Chondrocyte (in vitro differentiated cells): ENCODE results near the gene MRTFB. TPM values are rescaled to one million over a fixed set of nuclear protein-coding genes. Genes with fewer than 3 reads are reported as not detected.

ENCODE experiments used
- DNase-seq: peaks from one replicate; pipeline ENCODE4 v3.0.0; 2021; ENCODE audit warnings: mixed read lengths, low spot score
- H3K27ac Mint-ChIP-seq: one replicate; pipeline ENCODE4 v1.8.0; 2021; ENCODE audit warnings: mild to moderate bottlenecking, moderate library complexity, mixed read lengths; ENCODE audit not compliant: unreplicated experiment
- H3K27me3 Mint-ChIP-seq: 2 replicates; pipeline ENCODE4 v1.8.0; 2021; ENCODE audit warnings: low read depth, mixed read lengths
- H3K36me3 Mint-ChIP-seq: 2 replicates; pipeline ENCODE4 v1.8.0; 2021; ENCODE audit warnings: low read depth, mixed read lengths
- H3K4me1 Mint-ChIP-seq: 2 replicates; pipeline ENCODE4 v1.8.0; 2021; ENCODE audit warnings: low read depth, mild to moderate bottlenecking, mixed read lengths
- H3K4me3 Mint-ChIP-seq: one replicate; pipeline ENCODE4 v1.8.0; 2021; ENCODE audit warnings: mild to moderate bottlenecking, moderate library complexity, mixed read lengths; ENCODE audit not compliant: unreplicated experiment
- H3K9me3 Mint-ChIP-seq: 2 replicates; pipeline ENCODE4 v1.8.0; 2021; ENCODE audit warnings: low read depth, mixed read lengths
- total RNA-seq: library from RNA; stranded (reverse); gene quantifications from 3 replicates; pipeline ENCODE4 v1.2.1, GENCODE V29; 2021
- TF ChIP-seq, protein P1 (sequence below): fragments of 200-600 bp; sonication (generic); IDR thresholded peaks from 2 replicates; pipeline ENCODE4 v1.5.0; 2021; ENCODE audit warnings: antibody characterized with exemption, mild to moderate bottlenecking, moderate library complexity

The MRTFB gene
- total RNA-seq, 1 donor from 2014 or later: 32.2 TPM

- Mint-ChIP-seq H3K27me3 (no peaks in the 10 kb centered on the region), H3K9me3 (peaks cover 17% of the 10 kb centered on the region), H3K36me3 (no peaks in the 10 kb centered on the region), H3K4me1 (no peaks in the 10 kb centered on the region), H3K27ac (no peak overlapping the region), H3K4me3 (no peak overlapping the region)
- TF ChIP-seq, protein P1, sequence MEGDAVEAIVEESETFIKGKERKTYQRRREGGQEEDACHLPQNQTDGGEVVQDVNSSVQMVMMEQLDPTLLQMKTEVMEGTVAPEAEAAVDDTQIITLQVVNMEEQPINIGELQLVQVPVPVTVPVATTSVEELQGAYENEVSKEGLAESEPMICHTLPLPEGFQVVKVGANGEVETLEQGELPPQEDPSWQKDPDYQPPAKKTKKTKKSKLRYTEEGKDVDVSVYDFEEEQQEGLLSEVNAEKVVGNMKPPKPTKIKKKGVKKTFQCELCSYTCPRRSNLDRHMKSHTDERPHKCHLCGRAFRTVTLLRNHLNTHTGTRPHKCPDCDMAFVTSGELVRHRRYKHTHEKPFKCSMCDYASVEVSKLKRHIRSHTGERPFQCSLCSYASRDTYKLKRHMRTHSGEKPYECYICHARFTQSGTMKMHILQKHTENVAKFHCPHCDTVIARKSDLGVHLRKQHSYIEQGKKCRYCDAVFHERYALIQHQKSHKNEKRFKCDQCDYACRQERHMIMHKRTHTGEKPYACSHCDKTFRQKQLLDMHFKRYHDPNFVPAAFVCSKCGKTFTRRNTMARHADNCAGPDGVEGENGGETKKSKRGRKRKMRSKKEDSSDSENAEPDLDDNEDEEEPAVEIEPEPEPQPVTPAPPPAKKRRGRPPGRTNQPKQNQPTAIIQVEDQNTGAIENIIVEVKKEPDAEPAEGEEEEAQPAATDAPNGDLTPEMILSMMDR: no peak
- DNase-seq: no peak
Measured at GRCh38 chr16:14029658-14030057, 41.5 kb upstream of the MRTFB start.

GRCh38 chr16:14035092-14035491, 36.0 kb upstream of the MRTFB start:
- H3K4me3 Mint-ChIP-seq: no peak overlapping the region
- H3K4me1 Mint-ChIP-seq: no peaks in the 10 kb centered on the region
- TF ChIP-seq, protein P1: no peak
- peaks cover 5% of the 10 kb centered on the region for H3K36me3 Mint-ChIP-seq
- no peak overlapping the region for H3K27ac Mint-ChIP-seq
- H3K27me3 Mint-ChIP-seq: no peaks in the 10 kb centered on the region
- DNase-seq: no peak
- peaks cover 13% of the 10 kb centered on the region for H3K9me3 Mint-ChIP-seq

GRCh38 chr16:14036889-14037288, 34.2 kb upstream of the MRTFB start:
- no peak overlapping the region for H3K4me3 Mint-ChIP-seq
- peaks cover 5% of the 10 kb centered on the region for H3K36me3 Mint-ChIP-seq
- H3K27ac Mint-ChIP-seq: no peak overlapping the region
- no peaks in the 10 kb centered on the region for H3K4me1 Mint-ChIP-seq
- TF ChIP-seq, protein P1: no peak
- no peaks in the 10 kb centered on the region for H3K27me3 Mint-ChIP-seq
- no peak for DNase-seq
- H3K9me3 Mint-ChIP-seq: peaks cover 13% of the 10 kb centered on the region

DNA sequence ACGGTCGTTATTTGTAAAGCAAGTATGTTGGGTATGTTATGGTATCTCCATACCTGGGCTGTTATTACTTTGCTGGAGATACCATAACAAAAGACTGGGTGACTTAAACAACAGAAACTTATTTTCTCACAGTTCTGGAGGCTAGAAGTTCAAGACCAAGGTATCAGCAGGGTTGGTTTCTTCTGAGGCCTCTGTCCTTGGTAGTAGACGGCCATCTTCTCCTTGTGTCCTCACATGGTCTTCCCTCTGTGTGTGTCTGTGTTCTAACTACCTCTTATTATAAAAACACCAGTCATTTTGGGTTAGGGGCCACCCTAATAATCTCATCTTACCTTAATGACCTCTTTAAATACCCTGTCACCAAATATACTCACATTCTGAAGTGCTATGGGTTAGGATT, 33.2 kb upstream of the MRTFB start:
- H3K4me3 Mint-ChIP-seq: no peak overlapping the region
- peaks cover 5% of the 10 kb centered on the region for H3K36me3 Mint-ChIP-seq
- H3K4me1 Mint-ChIP-seq: no peaks in the 10 kb centered on the region
- TF ChIP-seq, protein P1: no peak
- no peak for DNase-seq
- peaks cover 13% of the 10 kb centered on the region for H3K9me3 Mint-ChIP-seq
- no peak overlapping the region for H3K27ac Mint-ChIP-seq
- no peaks in the 10 kb centered on the region for H3K27me3 Mint-ChIP-seq

DNA sequence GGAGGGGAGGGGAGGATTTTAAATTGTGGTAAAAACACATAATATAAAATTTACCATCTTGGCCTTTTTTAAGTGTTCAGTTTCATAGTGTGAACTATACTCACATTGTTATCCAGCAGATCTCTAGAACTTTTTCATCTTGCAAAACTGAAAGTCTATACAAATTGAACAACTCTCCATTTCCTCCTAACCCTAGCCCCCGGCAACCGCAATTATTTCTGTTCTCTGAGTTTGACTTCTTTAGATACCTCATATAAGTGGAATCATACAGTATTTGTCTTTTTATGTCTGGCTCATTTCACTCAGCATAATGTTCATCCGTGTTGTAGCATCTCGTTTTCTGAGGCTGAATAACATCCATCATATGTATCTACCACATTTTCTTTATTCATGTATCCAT, 30.0 kb upstream of the MRTFB start:
- no peaks in the 10 kb centered on the region for H3K27me3 Mint-ChIP-seq
- no peak overlapping the region for H3K4me3 Mint-ChIP-seq
- peaks cover 5% of the 10 kb centered on the region for H3K36me3 Mint-ChIP-seq
- no peaks in the 10 kb centered on the region for H3K4me1 Mint-ChIP-seq
- no peak overlapping the region for H3K27ac Mint-ChIP-seq
- H3K9me3 Mint-ChIP-seq: peaks cover 13% of the 10 kb centered on the region
- TF ChIP-seq, protein P1: no peak
- no peak for DNase-seq
